A549 (cell line): ENCODE measurements around the gene FNIP1. TPM values are rescaled to one million over a fixed set of nuclear protein-coding genes. Genes with fewer than 3 reads are reported as not detected.

Experiments used
- ATAC-seq, 2 experiments: fragments of 200-7000 bp in 1 of 2; fragments of >200 bp in 1 of 2; cut with Nextera tagmentation in 1 of 2; cut with Tn5 transposase in 1 of 2; 3 replicates each; pipeline versions ENCODE4 v1.8.0 to v1.9.1; 2018 to 2020; ENCODE audit warnings: mild to moderate bottlenecking in 1 of 2, moderate library complexity in 1 of 2
- CTCF ChIA-PET: fragments of 300-600 bp; sonication (Branson Sonifier 250); formaldehyde crosslinking; extraction: SDS; loops from one replicate; lab custom pipeline; 2021; ENCODE audit warnings: antibody characterized with exemption, inconsistent platforms; lab: Yijun Ruan, JAX
- POLR2A ChIA-PET: fragments of 350-600 bp; formaldehyde crosslinking; extraction: SDS; loops from one replicate; lab custom pipeline; 2021; ENCODE audit warnings: antibody characterized with exemption, inconsistent platforms; lab: Yijun Ruan, JAX
- DNase-seq, 2 experiments: peaks; one replicate each; pipeline versions ENCODE4 v3.0.0 to v3.0.0-alpha.2; 2011 to 2016; ENCODE audit warnings: low read depth in 1 of 2, low spot score in 1 of 2
- FAIRE-seq: peaks from 2 replicates; lab custom pipeline; 2011; peaks lifted over from hg19 to GRCh38; lab: Jason Lieb, UNC
- H3K27ac ChIP-seq, 2 experiments: fragments of >200 bp; sonication (Bioruptor Twin); formaldehyde crosslinking; 3 replicates each; pipeline ENCODE4 v1.5.1; 2016 to 2017
- H3K4me1 ChIP-seq: fragments of >200 bp; sonication (Bioruptor Twin); formaldehyde crosslinking; 3 replicates; pipeline ENCODE4 v1.6.1; 2016
- H3K4me2 ChIP-seq: fragments of >200 bp; sonication (Bioruptor Twin); formaldehyde crosslinking; 3 replicates; pipeline ENCODE4 v1.6.1; 2016
- H3K4me3 ChIP-seq: fragments of >200 bp; sonication (Bioruptor Twin); formaldehyde crosslinking; 3 replicates; pipeline ENCODE4 v1.5.1; 2016
- H3K9me3 ChIP-seq: fragments of >200 bp; sonication (Bioruptor Twin); formaldehyde crosslinking; 3 replicates; pipeline ENCODE4 v1.6.1; 2016
- CBX8 ChIP-seq: fragments of 200-600 bp; sonication (generic); IDR thresholded peaks from 2 replicates; pipeline ENCODE4 v1.6.1; 2016
- CEBPB ChIP-seq, 2 experiments: fragments of >200 bp in 1 of 2; sonication (Bioruptor Twin) in 1 of 2; formaldehyde crosslinking in 1 of 2; IDR thresholded peaks; 2 replicates each; pipeline ENCODE4 v1.6.1; 2012 to 2016
- CHD4 ChIP-seq: fragments of 200-600 bp; sonication (generic); IDR thresholded peaks from 2 replicates; pipeline ENCODE4 v1.6.1; 2016; ENCODE audit warnings: antibody characterized with exemption, mild to moderate bottlenecking, borderline replicate concordance
- EP300 ChIP-seq, 2 experiments: fragments of >200 bp; sonication (Bioruptor Twin); formaldehyde crosslinking; IDR thresholded peaks; 2 replicates in 1 of 2; 3 replicates in 1 of 2; pipeline ENCODE4 v1.6.1; 2016 to 2017
- FOXS1 ChIP-seq: fragments of 250-450 bp; sonication (Bioruptor Pico); IDR thresholded peaks from 2 replicates; pipeline ENCODE4 v1.5.0; 2020; ENCODE audit warnings: mild to moderate bottlenecking, moderate library complexity
- GATA3 ChIP-seq: IDR thresholded peaks from 2 replicates; pipeline ENCODE4 v1.6.1; 2012; ENCODE audit warnings: borderline replicate concordance
- JUN ChIP-seq, 2 experiments: fragments of >200 bp; sonication (Bioruptor Twin); formaldehyde crosslinking; IDR thresholded peaks; 2 replicates in 1 of 2; 3 replicates in 1 of 2; pipeline ENCODE4 v1.6.1; 2016 to 2017
- KDM1A ChIP-seq: fragments of 200-600 bp; sonication (generic); IDR thresholded peaks from 2 replicates; pipeline ENCODE4 v1.6.1; 2016; ENCODE audit warnings: low read depth, mild to moderate bottlenecking
- PHF8 ChIP-seq: fragments of 200-600 bp; sonication (generic); IDR thresholded peaks from 2 replicates; pipeline ENCODE4 v1.6.1; 2016; ENCODE audit warnings: low read depth, mild to moderate bottlenecking, antibody characterized with exemption, moderate library complexity, borderline replicate concordance
- POLR2AphosphoS2 ChIP-seq: conservative IDR thresholded peaks from 2 replicates; pipeline ENCODE4 v1.6.1; 2012; ENCODE audit warnings: low read length, improper control_type of control experiment, inconsistent platforms
- SMC3 ChIP-seq: fragments of >200 bp; sonication (Bioruptor Twin); formaldehyde crosslinking; IDR thresholded peaks from 3 replicates; pipeline ENCODE4 v1.6.1; 2018; ENCODE audit warnings: inconsistent platforms
- TFCP2L1 ChIP-seq: fragments of 250-450 bp; sonication (Bioruptor Pico); IDR thresholded peaks from 2 replicates; pipeline ENCODE4 v1.5.0; 2021; ENCODE audit warnings: mild to moderate bottlenecking
- ZFP36 ChIP-seq: fragments of 450-650 bp; IDR thresholded peaks from 2 replicates; pipeline ENCODE4 v1.6.1; 2014; ENCODE audit warnings: borderline replicate concordance; ENCODE audit not compliant: partially characterized antibody
- WGBS: methylation state at CpG from one replicate; pipeline ENCODE4 v1.1.6; 2017; ENCODE audit errors: missing lambda C conversion rate; 5-methylcytosine and 5-hydroxymethylcytosine counted together
- polyA plus RNA-seq, 4 experiments: library from polyadenylated mRNA; depleted of rRNA in 3 of 4; stranded (reverse); fragments of >200 nt; fragmentation: RNase III in 1 of 4; extraction: RNeasy Plus Mini Kit Qiagen cat#74134 plus additional on column Dnase treatment in 1 of 4; gene quantifications; 2 replicates in 3 of 4; 3 replicates in 1 of 4; pipeline ENCODE4 v1.2.3, GENCODE V29; 2011 to 2017
- TF ChIP-seq, protein P1 (sequence below): fragments of 450-650 bp; IDR thresholded peaks from 2 replicates; pipeline ENCODE4 v1.6.1; 2014; ENCODE audit warnings: antibody characterized with exemption
- TF ChIP-seq, protein P2 (sequence below): fragments of >200 bp; sonication (Bioruptor Twin); formaldehyde crosslinking; IDR thresholded peaks from 3 replicates; pipeline ENCODE4 v1.5.1; 2016
- TF ChIP-seq, protein P3 (sequence below): fragments of 250-450 bp; sonication (Bioruptor Pico); IDR thresholded peaks from 2 replicates; pipeline ENCODE4 v1.5.0; 2021; ENCODE audit warnings: mild to moderate bottlenecking, moderate library complexity, borderline replicate concordance
- TF ChIP-seq, protein P4 (sequence below): fragments of >200 bp; sonication (Bioruptor Twin); formaldehyde crosslinking; IDR thresholded peaks from 3 replicates; pipeline ENCODE4 v1.6.1; 2016
- TF ChIP-seq, protein P5 (sequence below): IDR thresholded peaks from 2 replicates; pipeline ENCODE4 v1.6.1; 2012

The FNIP1 gene
- polyA plus RNA-seq, 2 of the 4 experiments (the other 2 are of a cell fraction): 7.5 to 9.6 TPM

DNA sequence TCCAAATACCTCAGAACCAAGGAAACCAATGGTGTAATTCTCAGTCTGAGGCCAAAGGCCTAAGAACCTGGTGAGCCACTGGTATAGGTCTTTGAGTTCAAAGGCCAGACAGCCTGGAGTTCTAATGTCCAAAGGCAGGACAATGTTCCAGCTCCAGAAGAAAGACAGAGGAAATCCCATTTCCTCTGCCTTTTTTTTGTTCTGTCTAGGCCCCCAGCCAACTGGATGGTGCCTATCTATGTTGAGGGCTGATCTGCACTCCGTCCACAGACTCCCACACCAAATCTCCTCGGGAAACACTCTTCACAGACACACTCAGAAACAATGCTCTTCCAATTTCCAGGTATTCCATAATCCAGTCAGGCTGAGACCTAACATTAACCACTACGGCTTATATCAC is 30.1 kb downstream of the FNIP1 start:
- CTCF ChIA-PET: interaction anchor here (0.7 kb wide), 1 partner anchor 16 kb away, joined by 3 read pairs; no protein-coding TSS in a partner anchor
- no peak for TF ChIP-seq POLR2AphosphoS2
- no peak for TF ChIP-seq ZFP36
- no peak for TF ChIP-seq JUN (IDR thresholded peaks at IDR 0.05)
- TF ChIP-seq, protein P1, sequence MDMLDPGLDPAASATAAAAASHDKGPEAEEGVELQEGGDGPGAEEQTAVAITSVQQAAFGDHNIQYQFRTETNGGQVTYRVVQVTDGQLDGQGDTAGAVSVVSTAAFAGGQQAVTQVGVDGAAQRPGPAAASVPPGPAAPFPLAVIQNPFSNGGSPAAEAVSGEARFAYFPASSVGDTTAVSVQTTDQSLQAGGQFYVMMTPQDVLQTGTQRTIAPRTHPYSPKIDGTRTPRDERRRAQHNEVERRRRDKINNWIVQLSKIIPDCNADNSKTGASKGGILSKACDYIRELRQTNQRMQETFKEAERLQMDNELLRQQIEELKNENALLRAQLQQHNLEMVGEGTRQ: no peak
- no peak for TF ChIP-seq CEBPB (IDR thresholded peaks at IDR 0.05)
- TF ChIP-seq EP300 (IDR thresholded peaks at IDR 0.05): no peak
- no peak for TF ChIP-seq CHD4

DNA sequence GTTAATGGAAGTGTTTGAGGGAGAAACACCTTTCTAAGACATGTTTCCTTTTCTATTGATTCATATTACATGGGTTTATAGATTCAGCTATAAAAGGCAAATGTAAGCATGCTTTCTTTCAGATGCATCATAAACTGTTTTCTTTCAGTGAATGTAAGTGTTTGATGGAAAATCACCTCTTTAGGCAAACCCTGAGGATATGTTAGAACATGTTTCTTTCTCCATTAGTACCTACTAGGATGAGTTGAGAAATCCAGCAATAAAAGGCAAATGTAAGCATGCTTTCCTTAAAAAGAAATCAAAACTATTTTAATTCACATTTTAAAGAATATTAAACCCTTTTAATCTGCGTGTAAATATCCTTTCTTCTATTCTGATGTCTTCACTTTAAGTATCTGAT is 31.6 kb downstream of the FNIP1 start:
- no peaks in the 10 kb centered on the region for H3K4me1 ChIP-seq
- no peak overlapping the region for H3K4me3 ChIP-seq
- FAIRE-seq: no peak
- DNase-seq: no peak
- ChIA-PET POLR2A (no interaction called here), CTCF (no interaction called here)
- peaks cover 2% of the 10 kb centered on the region; the same call in 1 of the 3 replicates for H3K9me3 ChIP-seq
- TF ChIP-seq, protein P2, sequence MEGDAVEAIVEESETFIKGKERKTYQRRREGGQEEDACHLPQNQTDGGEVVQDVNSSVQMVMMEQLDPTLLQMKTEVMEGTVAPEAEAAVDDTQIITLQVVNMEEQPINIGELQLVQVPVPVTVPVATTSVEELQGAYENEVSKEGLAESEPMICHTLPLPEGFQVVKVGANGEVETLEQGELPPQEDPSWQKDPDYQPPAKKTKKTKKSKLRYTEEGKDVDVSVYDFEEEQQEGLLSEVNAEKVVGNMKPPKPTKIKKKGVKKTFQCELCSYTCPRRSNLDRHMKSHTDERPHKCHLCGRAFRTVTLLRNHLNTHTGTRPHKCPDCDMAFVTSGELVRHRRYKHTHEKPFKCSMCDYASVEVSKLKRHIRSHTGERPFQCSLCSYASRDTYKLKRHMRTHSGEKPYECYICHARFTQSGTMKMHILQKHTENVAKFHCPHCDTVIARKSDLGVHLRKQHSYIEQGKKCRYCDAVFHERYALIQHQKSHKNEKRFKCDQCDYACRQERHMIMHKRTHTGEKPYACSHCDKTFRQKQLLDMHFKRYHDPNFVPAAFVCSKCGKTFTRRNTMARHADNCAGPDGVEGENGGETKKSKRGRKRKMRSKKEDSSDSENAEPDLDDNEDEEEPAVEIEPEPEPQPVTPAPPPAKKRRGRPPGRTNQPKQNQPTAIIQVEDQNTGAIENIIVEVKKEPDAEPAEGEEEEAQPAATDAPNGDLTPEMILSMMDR: no peak
- no peak for TF ChIP-seq CBX8
- TF ChIP-seq, protein P3, sequence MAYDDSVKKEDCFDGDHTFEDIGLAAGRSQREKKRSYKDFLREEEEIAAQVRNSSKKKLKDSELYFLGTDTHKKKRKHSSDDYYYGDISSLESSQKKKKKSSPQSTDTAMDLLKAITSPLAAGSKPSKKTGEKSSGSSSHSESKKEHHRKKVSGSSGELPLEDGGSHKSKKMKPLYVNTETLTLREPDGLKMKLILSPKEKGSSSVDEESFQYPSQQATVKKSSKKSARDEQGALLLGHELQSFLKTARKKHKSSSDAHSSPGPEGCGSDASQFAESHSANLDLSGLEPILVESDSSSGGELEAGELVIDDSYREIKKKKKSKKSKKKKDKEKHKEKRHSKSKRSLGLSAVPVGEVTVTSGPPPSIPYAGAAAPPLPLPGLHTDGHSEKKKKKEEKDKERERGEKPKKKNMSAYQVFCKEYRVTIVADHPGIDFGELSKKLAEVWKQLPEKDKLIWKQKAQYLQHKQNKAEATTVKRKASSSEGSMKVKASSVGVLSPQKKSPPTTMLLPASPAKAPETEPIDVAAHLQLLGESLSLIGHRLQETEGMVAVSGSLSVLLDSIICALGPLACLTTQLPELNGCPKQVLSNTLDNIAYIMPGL: no peak
- no peak for TF ChIP-seq SMC3
- TF ChIP-seq PHF8: no peak
- no peak for TF ChIP-seq TFCP2L1
- no peak for TF ChIP-seq KDM1A
- no peak for TF ChIP-seq EP300 (IDR thresholded peaks at IDR 0.05)
- TF ChIP-seq CHD4: no peak
- no peak for TF ChIP-seq FOXS1 (CRISPR knock-in tag)
- TF ChIP-seq, protein P4, sequence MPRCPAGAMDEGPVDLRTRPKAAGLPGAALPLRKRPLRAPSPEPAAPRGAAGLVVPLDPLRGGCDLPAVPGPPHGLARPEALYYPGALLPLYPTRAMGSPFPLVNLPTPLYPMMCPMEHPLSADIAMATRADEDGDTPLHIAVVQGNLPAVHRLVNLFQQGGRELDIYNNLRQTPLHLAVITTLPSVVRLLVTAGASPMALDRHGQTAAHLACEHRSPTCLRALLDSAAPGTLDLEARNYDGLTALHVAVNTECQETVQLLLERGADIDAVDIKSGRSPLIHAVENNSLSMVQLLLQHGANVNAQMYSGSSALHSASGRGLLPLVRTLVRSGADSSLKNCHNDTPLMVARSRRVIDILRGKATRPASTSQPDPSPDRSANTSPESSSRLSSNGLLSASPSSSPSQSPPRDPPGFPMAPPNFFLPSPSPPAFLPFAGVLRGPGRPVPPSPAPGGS: no peak
- no peak for TF ChIP-seq GATA3
- TF ChIP-seq, protein P5, sequence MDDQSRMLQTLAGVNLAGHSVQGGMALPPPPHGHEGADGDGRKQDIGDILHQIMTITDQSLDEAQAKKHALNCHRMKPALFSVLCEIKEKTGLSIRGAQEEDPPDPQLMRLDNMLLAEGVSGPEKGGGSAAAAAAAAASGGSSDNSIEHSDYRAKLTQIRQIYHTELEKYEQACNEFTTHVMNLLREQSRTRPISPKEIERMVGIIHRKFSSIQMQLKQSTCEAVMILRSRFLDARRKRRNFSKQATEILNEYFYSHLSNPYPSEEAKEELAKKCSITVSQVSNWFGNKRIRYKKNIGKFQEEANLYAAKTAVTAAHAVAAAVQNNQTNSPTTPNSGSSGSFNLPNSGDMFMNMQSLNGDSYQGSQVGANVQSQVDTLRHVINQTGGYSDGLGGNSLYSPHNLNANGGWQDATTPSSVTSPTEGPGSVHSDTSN: no peak
- ATAC-seq: no peak
- H3K27ac ChIP-seq: no peak overlapping the region
- WGBS: 91% methylated on average over 1 of the region's 1 CpG
- H3K4me2 ChIP-seq: no peak overlapping the region

More for the DNA sequence above, 30.1 kb downstream of the FNIP1 start:
- no peak overlapping the region for H3K4me2 ChIP-seq
- DNase-seq (no peak), ATAC-seq (no peak), FAIRE-seq (no peak)
- no peak overlapping the region for H3K27ac ChIP-seq
- H3K9me3 ChIP-seq: peaks cover 2% of the 10 kb centered on the region; the same call in 1 of the 3 replicates
- POLR2A ChIA-PET: no interaction called here
- WGBS: 91% methylated on average over 3 of the region's 3 CpGs
- H3K4me1 ChIP-seq: no peaks in the 10 kb centered on the region
- H3K4me3 ChIP-seq: no peak overlapping the region
